GM18502 (cell line): ENCODE results near the gene BCL10.

Source experiments
- ATAC-seq: cut with Tn5 transposase; IDR thresholded peaks from one replicate; pipeline ENCODE4 v1.9.1; 2021; ENCODE audit warnings: mild to moderate bottlenecking; ENCODE audit not compliant: unreplicated experiment, poor library complexity

BCL10 gene

DNA sequence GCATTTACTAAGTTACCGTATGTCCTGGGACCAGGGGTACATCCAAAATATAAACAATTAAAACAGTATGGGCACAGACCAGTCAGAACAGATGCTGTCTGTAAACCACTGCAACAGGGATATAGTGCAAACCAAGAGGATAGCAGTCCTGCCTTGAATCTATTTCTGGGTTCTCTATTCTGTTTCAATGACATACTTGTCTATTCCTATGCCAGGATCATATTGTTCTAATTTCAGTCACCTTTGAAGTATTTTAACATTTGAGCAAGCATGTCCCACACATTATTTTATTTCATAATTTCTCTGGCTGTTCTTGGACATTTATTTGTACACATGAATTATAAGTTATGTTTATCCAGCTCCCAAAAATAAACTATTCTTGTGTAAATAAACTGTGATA is 47.5 kb downstream of the BCL10 start:
- ATAC-seq, result no peak

- no peak for ATAC-seq
Observed at GRCh38 chr1:85225624-85226380, 50.6 kb downstream of the BCL10 start.

- no peak for ATAC-seq
Observed at GRCh38 chr1:85224734-85225623, 51.5 kb downstream of the BCL10 start.

- ATAC-seq, result no peak
Observed at GRCh38 chr1:85224295-85224694, 52.1 kb downstream of the BCL10 start.

- ATAC-seq, result no peak
Observed at GRCh38 chr1:85223334-85223733, 53.1 kb downstream of the BCL10 start.

DNA sequence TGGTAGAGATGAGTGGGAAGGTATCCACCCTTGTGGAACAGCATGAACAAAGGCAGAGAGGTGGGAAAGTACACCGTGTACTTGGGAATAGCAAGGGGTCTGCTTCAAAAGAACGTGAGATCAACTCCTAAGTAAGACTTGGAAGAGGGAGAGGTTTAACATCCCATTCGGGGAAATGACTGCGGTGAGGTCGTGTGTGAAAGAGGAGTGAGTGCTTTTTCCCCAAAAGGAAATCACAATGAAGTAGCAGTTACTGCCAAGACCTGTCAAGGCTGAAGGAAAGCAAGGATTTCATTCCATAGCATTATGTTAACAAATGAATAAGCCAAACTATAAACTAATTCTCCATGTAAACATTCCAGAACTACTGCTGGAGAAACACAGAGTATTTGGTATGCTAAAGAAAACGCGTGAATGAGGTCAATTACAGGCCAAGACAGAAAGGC is 55.7 kb downstream of the BCL10 start:
- ATAC-seq, result no peak

DNA sequence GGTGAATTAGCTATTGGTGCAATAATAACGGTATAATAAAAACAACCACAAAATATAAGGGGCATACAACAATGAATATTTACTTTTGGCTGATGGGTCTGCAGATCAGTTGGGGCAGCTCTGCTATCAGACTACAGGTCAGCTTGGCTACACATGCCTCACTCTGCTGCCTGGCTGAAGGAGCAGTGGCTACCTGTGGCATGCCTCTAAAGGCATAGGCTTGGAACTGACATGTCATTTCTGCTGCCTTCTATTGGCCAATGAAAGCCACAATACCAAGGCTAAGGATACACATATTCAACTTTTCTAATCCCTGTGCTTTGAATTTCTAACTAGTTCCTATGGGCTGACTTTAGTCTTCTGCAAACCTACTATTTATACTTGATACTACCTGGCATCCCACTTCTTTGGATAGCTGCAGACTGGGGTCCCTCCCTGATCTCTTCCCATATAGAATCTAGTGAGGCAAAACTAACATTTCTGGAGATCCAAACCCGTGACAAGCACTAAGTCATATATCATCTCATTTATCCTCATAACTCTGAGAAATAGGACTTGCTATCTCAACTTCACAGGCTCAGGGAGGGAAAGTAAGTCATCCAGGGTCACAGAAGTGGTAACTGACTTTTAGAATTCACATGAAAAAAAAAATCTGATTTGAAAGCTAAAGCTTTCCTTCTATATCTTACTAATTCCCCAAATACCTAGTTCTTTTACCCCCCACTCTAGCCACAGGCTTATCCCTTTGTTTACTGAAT is 56.4 kb downstream of the BCL10 start:
- ATAC-seq, result no peak

- ATAC-seq, result no peak
Observed at GRCh38 chr1:85216697-85217096, 59.7 kb downstream of the BCL10 start.
